Measurements from ENCODE around the gene PNPLA6. TPM values are rescaled to one million over a fixed set of nuclear protein-coding genes. Genes with fewer than 3 reads are reported as not detected.
"Not testable (repeated sequence)": the region's sequence is repeated elsewhere in the genome, so short reads cannot be mapped to it uniquely, and the experiment has no call there.

Gene PNPLA6
- total and polyA plus RNA-seq, 9 of the 15 experiments (the other 6 are each of a cell fraction or from before 2014, with no cell fraction given), result 0.07 to 30.2 (median 8.3) TPM

- intact Hi-C loops (cut with micrococcal nuclease); POLR2A ChIA-PET: not testable (repeated sequence)
Observed at GRCh38 chr19:7538990-7539389, 3.5 kb downstream of the PNPLA6 start.

More at GRCh38 chr19:7538990-7539389, 3.5 kb downstream of the PNPLA6 start:
- FAIRE-seq; H4K20me1 ChIP-seq (replicated peaks; ENCODE audit: control insufficient read depth, insufficient read depth, low read length); H3K9ac ChIP-seq (ENCODE audit: insufficient read depth in 1 of 2, low read depth in 2 of 2, low read length in 2 of 2); in situ Hi-C loops (cut with MboI); CTCF ChIA-PET (ENCODE audit: low intra/inter-chr PET ratio); H3K9me3 ChIP-seq (replicated peaks; ENCODE audit: control insufficient read depth, insufficient read depth, low read depth, low read length); ATAC-seq; H3K27me3 ChIP-seq (ENCODE audit: control insufficient read depth in 2 of 2, insufficient read depth in 2 of 2, low read length in 2 of 2); H2AFZ ChIP-seq (ENCODE audit: low read depth, low read length); BruUV-seq (replicated peaks); H3K9me1 ChIP-seq (ENCODE audit: control insufficient read depth, insufficient read depth, low read length); DNase-seq (ENCODE audit: extremely low read depth in 1 of 4, low spot score in 3 of 4); H3K79me2 ChIP-seq (ENCODE audit: control insufficient read depth, insufficient read depth, low read length); H3K27ac ChIP-seq (ENCODE audit: extremely low read depth, low read depth, low read length); H3K4me3 ChIP-seq; H3K4me2 ChIP-seq (ENCODE audit: insufficient read depth, low read length): not testable (repeated sequence)
- peaks cover 7 to 54% of the 10 kb centered on the region in 2 experiments; a peak in 4 of 5 replicates for H3K4me1 ChIP-seq (replicated peaks in 1 of 2; ENCODE audit: control insufficient read depth in 2 of 2, insufficient read depth in 2 of 2, low read length in 2 of 2)
- WGBS (ENCODE audit: insufficient coverage, low coverage, missing lambda C conversion rate), result 91% methylated on average over 5 of the region's 5 CpGs
- H3K36me3 ChIP-seq (ENCODE audit: control insufficient read depth, insufficient read depth, low read length), result peaks cover 13% of the 10 kb centered on the region; the same call in 1 of the 3 replicates
- TF ChIP-seq, protein P1, sequence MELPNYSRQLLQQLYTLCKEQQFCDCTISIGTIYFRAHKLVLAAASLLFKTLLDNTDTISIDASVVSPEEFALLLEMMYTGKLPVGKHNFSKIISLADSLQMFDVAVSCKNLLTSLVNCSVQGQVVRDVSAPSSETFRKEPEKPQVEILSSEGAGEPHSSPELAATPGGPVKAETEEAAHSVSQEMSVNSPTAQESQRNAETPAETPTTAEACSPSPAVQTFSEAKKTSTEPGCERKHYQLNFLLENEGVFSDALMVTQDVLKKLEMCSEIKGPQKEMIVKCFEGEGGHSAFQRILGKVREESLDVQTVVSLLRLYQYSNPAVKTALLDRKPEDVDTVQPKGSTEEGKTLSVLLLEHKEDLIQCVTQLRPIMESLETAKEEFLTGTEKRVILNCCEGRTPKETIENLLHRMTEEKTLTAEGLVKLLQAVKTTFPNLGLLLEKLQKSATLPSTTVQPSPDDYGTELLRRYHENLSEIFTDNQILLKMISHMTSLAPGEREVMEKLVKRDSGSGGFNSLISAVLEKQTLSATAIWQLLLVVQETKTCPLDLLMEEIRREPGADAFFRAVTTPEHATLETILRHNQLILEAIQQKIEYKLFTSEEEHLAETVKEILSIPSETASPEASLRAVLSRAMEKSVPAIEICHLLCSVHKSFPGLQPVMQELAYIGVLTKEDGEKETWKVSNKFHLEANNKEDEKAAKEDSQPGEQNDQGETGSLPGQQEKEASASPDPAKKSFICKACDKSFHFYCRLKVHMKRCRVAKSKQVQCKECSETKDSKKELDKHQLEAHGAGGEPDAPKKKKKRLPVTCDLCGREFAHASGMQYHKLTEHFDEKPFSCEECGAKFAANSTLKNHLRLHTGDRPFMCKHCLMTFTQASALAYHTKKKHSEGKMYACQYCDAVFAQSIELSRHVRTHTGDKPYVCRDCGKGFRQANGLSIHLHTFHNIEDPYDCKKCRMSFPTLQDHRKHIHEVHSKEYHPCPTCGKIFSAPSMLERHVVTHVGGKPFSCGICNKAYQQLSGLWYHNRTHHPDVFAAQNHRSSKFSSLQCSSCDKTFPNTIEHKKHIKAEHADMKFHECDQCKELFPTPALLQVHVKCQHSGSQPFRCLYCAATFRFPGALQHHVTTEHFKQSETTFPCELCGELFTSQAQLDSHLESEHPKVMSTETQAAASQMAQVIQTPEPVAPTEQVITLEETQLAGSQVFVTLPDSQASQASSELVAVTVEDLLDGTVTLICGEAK (IDR thresholded peaks at IDR 0.05), result peak; percentile 85
- TF ChIP-seq, protein P1 (CRISPR knock-in tag; IDR thresholded peaks at IDR 0.05), result peak; percentile 61; the same call in 1 of the 2 replicates
